A549 (cell line): ENCODE data around the gene PPP1R2.

Source experiments
- BHLHE40 ChIP-seq: IDR thresholded peaks from 2 replicates; pipeline ENCODE4 v1.6.1; 2012; ENCODE audit warnings: low read depth, low read length, inconsistent platforms
- CTCF ChIP-seq: fragments of >200 bp; sonication (Bioruptor Twin); formaldehyde crosslinking; IDR thresholded peaks from 3 replicates; pipeline ENCODE4 v1.5.1; 2016
- HDAC2 ChIP-seq: fragments of 200-600 bp; sonication (generic); IDR thresholded peaks from 2 replicates; pipeline ENCODE4 v1.6.1; 2016
- POLR2A ChIP-seq: IDR thresholded peaks from 2 replicates; pipeline ENCODE4 v1.6.1; 2012; ENCODE audit warnings: mild to moderate bottlenecking, low read length
- POLR2AphosphoS2 ChIP-seq: conservative IDR thresholded peaks from 2 replicates; pipeline ENCODE4 v1.6.1; 2012; ENCODE audit warnings: low read length, improper control_type of control experiment, inconsistent platforms
- SREBF2 ChIP-seq: fragments of 450-650 bp; IDR thresholded peaks from 2 replicates; pipeline ENCODE4 v1.6.1; 2014; ENCODE audit warnings: mild to moderate bottlenecking, moderate library complexity

GRCh38 chr3:195551381-195551978, 8.4 kb upstream of the PPP1R2 start:
- TF ChIP-seq CTCF (no peak), POLR2A (no peak), SREBF2 (no peak), BHLHE40 (no peak), HDAC2 (no peak), POLR2AphosphoS2 (no peak)
